A549 (cell line): ENCODE data around the gene HRH1. TPM values are rescaled to one million over a fixed set of nuclear protein-coding genes. Genes with fewer than 3 reads are reported as not detected.

ENCODE experiments used
- ATAC-seq, 2 experiments: fragments of 200-7000 bp in 1 of 2; fragments of >200 bp in 1 of 2; cut with Nextera tagmentation in 1 of 2; cut with Tn5 transposase in 1 of 2; 3 replicates each; pipeline versions ENCODE4 v1.8.0 to v1.9.1; 2018 to 2020; ENCODE audit warnings: mild to moderate bottlenecking in 1 of 2, moderate library complexity in 1 of 2
- CTCF ChIA-PET: fragments of 300-600 bp; sonication (Branson Sonifier 250); formaldehyde crosslinking; extraction: SDS; loops from one replicate; lab custom pipeline; 2021; ENCODE audit warnings: antibody characterized with exemption, inconsistent platforms; lab: Yijun Ruan, JAX
- POLR2A ChIA-PET: fragments of 350-600 bp; formaldehyde crosslinking; extraction: SDS; loops from one replicate; lab custom pipeline; 2021; ENCODE audit warnings: antibody characterized with exemption, inconsistent platforms; lab: Yijun Ruan, JAX
- DNase-seq, 2 experiments: peaks; one replicate each; pipeline versions ENCODE4 v3.0.0 to v3.0.0-alpha.2; 2011 to 2016; ENCODE audit warnings: low read depth in 1 of 2, low spot score in 1 of 2
- FAIRE-seq: peaks from 2 replicates; lab custom pipeline; 2011; peaks lifted over from hg19 to GRCh38; lab: Jason Lieb, UNC
- H3K27ac ChIP-seq, 2 experiments: fragments of >200 bp; sonication (Bioruptor Twin); formaldehyde crosslinking; 3 replicates each; pipeline ENCODE4 v1.5.1; 2016 to 2017
- H3K4me1 ChIP-seq: fragments of >200 bp; sonication (Bioruptor Twin); formaldehyde crosslinking; 3 replicates; pipeline ENCODE4 v1.6.1; 2016
- H3K4me2 ChIP-seq: fragments of >200 bp; sonication (Bioruptor Twin); formaldehyde crosslinking; 3 replicates; pipeline ENCODE4 v1.6.1; 2016
- H3K4me3 ChIP-seq: fragments of >200 bp; sonication (Bioruptor Twin); formaldehyde crosslinking; 3 replicates; pipeline ENCODE4 v1.5.1; 2016
- H3K9me3 ChIP-seq: fragments of >200 bp; sonication (Bioruptor Twin); formaldehyde crosslinking; 3 replicates; pipeline ENCODE4 v1.6.1; 2016
- BHLHE40 ChIP-seq: IDR thresholded peaks from 2 replicates; pipeline ENCODE4 v1.6.1; 2012; ENCODE audit warnings: low read depth, low read length, inconsistent platforms
- CBX2 ChIP-seq: fragments of 200-600 bp; sonication (generic); IDR thresholded peaks from 2 replicates; pipeline ENCODE4 v1.6.1; 2016; ENCODE audit warnings: low read depth, mild to moderate bottlenecking, borderline replicate concordance
- CEBPB ChIP-seq, 2 experiments: fragments of >200 bp in 1 of 2; sonication (Bioruptor Twin) in 1 of 2; formaldehyde crosslinking in 1 of 2; IDR thresholded peaks; 2 replicates each; pipeline ENCODE4 v1.6.1; 2012 to 2016
- CHD2 ChIP-seq: fragments of 150-350 bp; IDR thresholded peaks from 2 replicates; pipeline ENCODE4 v1.6.1; 2014; ENCODE audit warnings: low read length; ENCODE audit not compliant: partially characterized antibody
- CHD4 ChIP-seq: fragments of 200-600 bp; sonication (generic); IDR thresholded peaks from 2 replicates; pipeline ENCODE4 v1.6.1; 2016; ENCODE audit warnings: antibody characterized with exemption, mild to moderate bottlenecking, borderline replicate concordance
- E2F6 ChIP-seq: IDR thresholded peaks from 2 replicates; pipeline ENCODE4 v1.6.1; 2012; ENCODE audit warnings: low read depth, borderline replicate concordance
- EHMT2 ChIP-seq: fragments of 200-600 bp; sonication (generic); IDR thresholded peaks from 2 replicates; pipeline ENCODE4 v1.6.1; 2016; ENCODE audit warnings: antibody characterized with exemption, low read depth, mild to moderate bottlenecking, moderate library complexity
- ELK1 ChIP-seq: fragments of 150-350 bp; IDR thresholded peaks from 2 replicates; pipeline ENCODE4 v1.6.1; 2014; ENCODE audit warnings: low read depth, mild to moderate bottlenecking, low read length
- EP300 ChIP-seq, 2 experiments: fragments of >200 bp; sonication (Bioruptor Twin); formaldehyde crosslinking; IDR thresholded peaks; 2 replicates in 1 of 2; 3 replicates in 1 of 2; pipeline ENCODE4 v1.6.1; 2016 to 2017
- FOSL2 ChIP-seq, 2 experiments: fragments of 450-650 bp in 1 of 2; fragments of >200 bp in 1 of 2; sonication (Bioruptor Twin) in 1 of 2; formaldehyde crosslinking; IDR thresholded peaks; 2 replicates each; pipeline versions ENCODE4 v1.5.0 to v1.6.1; 2016 to 2020; ENCODE audit warnings: mild to moderate bottlenecking in 1 of 2, moderate library complexity in 1 of 2
- FOXS1 ChIP-seq: fragments of 250-450 bp; sonication (Bioruptor Pico); IDR thresholded peaks from 2 replicates; pipeline ENCODE4 v1.5.0; 2020; ENCODE audit warnings: mild to moderate bottlenecking, moderate library complexity
- HDAC2 ChIP-seq: fragments of 200-600 bp; sonication (generic); IDR thresholded peaks from 2 replicates; pipeline ENCODE4 v1.6.1; 2016
- HOXB13 ChIP-seq: fragments of 250-450 bp; sonication (Bioruptor Pico); IDR thresholded peaks from 2 replicates; pipeline ENCODE4 v1.5.0; 2020; ENCODE audit warnings: low read depth, mild to moderate bottlenecking, moderate library complexity
- HOXB5 ChIP-seq: fragments of 250-450 bp; sonication (Bioruptor Pico); IDR thresholded peaks from 2 replicates; pipeline ENCODE4 v1.5.0; 2020; ENCODE audit warnings: mild to moderate bottlenecking, moderate library complexity
- JUNB ChIP-seq: fragments of >200 bp; sonication (Bioruptor Twin); formaldehyde crosslinking; IDR thresholded peaks from 2 replicates; pipeline ENCODE4 v1.6.1; 2016
- NFE2L2 ChIP-seq: fragments of 150-350 bp; conservative IDR thresholded peaks from 2 replicates; pipeline ENCODE4 v1.6.1; 2014; ENCODE audit warnings: low read length
- NPAS2 ChIP-seq: fragments of 250-450 bp; sonication (Bioruptor Pico); IDR thresholded peaks from 2 replicates; pipeline ENCODE4 v1.8.0; 2022; ENCODE audit warnings: mild to moderate bottlenecking, moderate library complexity, borderline replicate concordance
- NR3C1 ChIP-seq: fragments of >200 bp; sonication (Bioruptor Twin); formaldehyde crosslinking; IDR thresholded peaks from 3 replicates; pipeline ENCODE4 v1.6.1; 2017
- PHF8 ChIP-seq: fragments of 200-600 bp; sonication (generic); IDR thresholded peaks from 2 replicates; pipeline ENCODE4 v1.6.1; 2016; ENCODE audit warnings: low read depth, mild to moderate bottlenecking, antibody characterized with exemption, moderate library complexity, borderline replicate concordance
- POLR2A ChIP-seq: IDR thresholded peaks from 2 replicates; pipeline ENCODE4 v1.6.1; 2012; ENCODE audit warnings: mild to moderate bottlenecking, low read length
- POLR2AphosphoS2 ChIP-seq: conservative IDR thresholded peaks from 2 replicates; pipeline ENCODE4 v1.6.1; 2012; ENCODE audit warnings: low read length, improper control_type of control experiment, inconsistent platforms
- RAD21 ChIP-seq, 2 experiments: fragments of >200 bp in 1 of 2; sonication (Bioruptor Twin) in 1 of 2; formaldehyde crosslinking in 1 of 2; IDR thresholded peaks in 1 of 2; conservative IDR thresholded peaks in 1 of 2; 2 replicates in 1 of 2; 3 replicates in 1 of 2; pipeline ENCODE4 v1.6.1; 2012 to 2018; ENCODE audit warnings: inconsistent platforms in 1 of 2
- RCOR1 ChIP-seq: fragments of 150-350 bp; IDR thresholded peaks from 2 replicates; pipeline ENCODE4 v1.6.1; 2014; ENCODE audit warnings: antibody characterized with exemption, low read length, low read depth
- RFX5 ChIP-seq: fragments of 450-650 bp; IDR thresholded peaks from 2 replicates; pipeline ENCODE4 v1.7.1; 2014; ENCODE audit warnings: antibody characterized with exemption, mild to moderate bottlenecking, moderate library complexity
- SMC3 ChIP-seq: fragments of >200 bp; sonication (Bioruptor Twin); formaldehyde crosslinking; IDR thresholded peaks from 3 replicates; pipeline ENCODE4 v1.6.1; 2018; ENCODE audit warnings: inconsistent platforms
- ZSCAN20 ChIP-seq: fragments of 250-450 bp; sonication (Bioruptor Pico); IDR thresholded peaks from 2 replicates; pipeline ENCODE4 v1.8.0; 2022; ENCODE audit warnings: mild to moderate bottlenecking, moderate library complexity
- WGBS: methylation state at CpG from one replicate; pipeline ENCODE4 v1.1.6; 2017; ENCODE audit errors: missing lambda C conversion rate; 5-methylcytosine and 5-hydroxymethylcytosine counted together
- polyA plus RNA-seq, 4 experiments: library from polyadenylated mRNA; depleted of rRNA in 3 of 4; stranded (reverse); fragments of >200 nt; fragmentation: RNase III in 1 of 4; extraction: RNeasy Plus Mini Kit Qiagen cat#74134 plus additional on column Dnase treatment in 1 of 4; gene quantifications; 2 replicates in 3 of 4; 3 replicates in 1 of 4; pipeline ENCODE4 v1.2.3, GENCODE V29; 2011 to 2017
- TF ChIP-seq, protein P1 (sequence below): fragments of 450-650 bp; IDR thresholded peaks from 2 replicates; pipeline ENCODE4 v1.6.1; 2014; ENCODE audit warnings: antibody characterized with exemption
- TF ChIP-seq, protein P2 (sequence below): fragments of >200 bp; sonication (Bioruptor Twin); formaldehyde crosslinking; IDR thresholded peaks from 3 replicates; pipeline ENCODE4 v1.5.1; 2016
- TF ChIP-seq, protein P3 (sequence below): fragments of >200 bp; sonication (Bioruptor Twin); formaldehyde crosslinking; IDR thresholded peaks from 2 replicates; pipeline ENCODE4 v1.6.1; 2016
- TF ChIP-seq, protein P4 (sequence below): fragments of 250-450 bp; sonication (Bioruptor Pico); IDR thresholded peaks from 2 replicates; pipeline ENCODE4 v1.5.0; 2020; ENCODE audit warnings: low read depth, mild to moderate bottlenecking, moderate library complexity

Gene HRH1
- polyA plus RNA-seq, 2 of the 4 experiments (the other 2 are of a cell fraction), result 4.2 TPM

DNA sequence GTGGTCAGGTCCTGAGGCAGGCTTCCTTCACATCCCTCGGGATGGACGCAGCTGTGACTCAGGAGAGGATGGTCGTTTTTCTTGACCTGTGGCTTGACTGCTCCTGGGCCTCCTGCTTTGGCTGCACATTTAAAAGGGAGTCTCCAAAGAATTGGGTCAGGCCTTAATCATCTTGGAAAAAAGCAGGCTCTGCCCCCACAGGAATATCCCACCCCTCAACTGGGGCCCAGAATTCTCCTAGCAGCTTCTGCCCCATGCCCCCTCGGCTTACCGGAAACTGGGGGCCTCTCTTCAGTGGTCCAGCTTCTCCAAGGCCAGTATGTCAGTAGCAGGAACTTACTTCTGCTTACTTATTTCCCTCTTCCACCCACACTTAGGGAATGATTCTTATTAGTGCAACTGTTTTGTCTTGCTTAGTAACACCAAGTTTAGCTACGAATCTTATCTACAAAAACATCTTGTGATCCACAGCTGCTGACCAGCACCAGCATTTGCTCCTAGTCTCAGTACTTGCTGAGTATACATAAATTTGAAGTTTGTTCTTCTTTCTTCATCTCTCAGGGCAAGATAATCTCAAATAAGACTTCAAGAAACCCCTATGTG lies 153.6 kb downstream of the HRH1 start:
- DNase-seq (no peak), FAIRE-seq (no peak), ATAC-seq (no peak)
- 86% methylated on average over 6 of the region's 6 CpGs for WGBS
- no peak overlapping the region for H3K27ac ChIP-seq
- H3K4me2 ChIP-seq, result no peak overlapping the region
- H3K9me3 ChIP-seq, result no peaks in the 10 kb centered on the region
- ChIA-PET POLR2A (interaction anchor here (1.3 kb wide), 1 partner anchor 19 kb away, joined by 4 read pairs; no protein-coding TSS in a partner anchor), CTCF (interaction anchor here (1.2 to 1.8 kb wide), 2 partner anchors 16 to 153 kb away, joined by 3 to 4 read pairs; no protein-coding TSS in a partner anchor)
- H3K4me1 ChIP-seq, result peaks cover 12% of the 10 kb centered on the region
- no peak overlapping the region for H3K4me3 ChIP-seq
- no peak for TF ChIP-seq E2F6
- TF ChIP-seq NFE2L2, result no peak
- no peak for TF ChIP-seq HOXB5
- no peak for TF ChIP-seq RFX5
- no peak for TF ChIP-seq RCOR1
- TF ChIP-seq NR3C1, result no peak
- no peak for TF ChIP-seq POLR2AphosphoS2
- no peak for TF ChIP-seq POLR2A
- no peak for TF ChIP-seq FOSL2 (IDR thresholded peaks at IDR 0.05)
- no peak for TF ChIP-seq FOSL2 (CRISPR knock-in tag; IDR thresholded peaks at IDR 0.05)
- TF ChIP-seq RAD21 (conservative IDR thresholded peaks at IDR 0.05 in 1 of 2, IDR thresholded peaks at IDR 0.05 in 1 of 2), result no peak
- TF ChIP-seq, protein P1, sequence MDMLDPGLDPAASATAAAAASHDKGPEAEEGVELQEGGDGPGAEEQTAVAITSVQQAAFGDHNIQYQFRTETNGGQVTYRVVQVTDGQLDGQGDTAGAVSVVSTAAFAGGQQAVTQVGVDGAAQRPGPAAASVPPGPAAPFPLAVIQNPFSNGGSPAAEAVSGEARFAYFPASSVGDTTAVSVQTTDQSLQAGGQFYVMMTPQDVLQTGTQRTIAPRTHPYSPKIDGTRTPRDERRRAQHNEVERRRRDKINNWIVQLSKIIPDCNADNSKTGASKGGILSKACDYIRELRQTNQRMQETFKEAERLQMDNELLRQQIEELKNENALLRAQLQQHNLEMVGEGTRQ, result no peak
- no peak for TF ChIP-seq FOXS1 (CRISPR knock-in tag)
- TF ChIP-seq EHMT2, result no peak
- TF ChIP-seq NPAS2 (CRISPR knock-in tag), result no peak
- no peak for TF ChIP-seq CBX2
- TF ChIP-seq BHLHE40, result no peak
- TF ChIP-seq, protein P2, sequence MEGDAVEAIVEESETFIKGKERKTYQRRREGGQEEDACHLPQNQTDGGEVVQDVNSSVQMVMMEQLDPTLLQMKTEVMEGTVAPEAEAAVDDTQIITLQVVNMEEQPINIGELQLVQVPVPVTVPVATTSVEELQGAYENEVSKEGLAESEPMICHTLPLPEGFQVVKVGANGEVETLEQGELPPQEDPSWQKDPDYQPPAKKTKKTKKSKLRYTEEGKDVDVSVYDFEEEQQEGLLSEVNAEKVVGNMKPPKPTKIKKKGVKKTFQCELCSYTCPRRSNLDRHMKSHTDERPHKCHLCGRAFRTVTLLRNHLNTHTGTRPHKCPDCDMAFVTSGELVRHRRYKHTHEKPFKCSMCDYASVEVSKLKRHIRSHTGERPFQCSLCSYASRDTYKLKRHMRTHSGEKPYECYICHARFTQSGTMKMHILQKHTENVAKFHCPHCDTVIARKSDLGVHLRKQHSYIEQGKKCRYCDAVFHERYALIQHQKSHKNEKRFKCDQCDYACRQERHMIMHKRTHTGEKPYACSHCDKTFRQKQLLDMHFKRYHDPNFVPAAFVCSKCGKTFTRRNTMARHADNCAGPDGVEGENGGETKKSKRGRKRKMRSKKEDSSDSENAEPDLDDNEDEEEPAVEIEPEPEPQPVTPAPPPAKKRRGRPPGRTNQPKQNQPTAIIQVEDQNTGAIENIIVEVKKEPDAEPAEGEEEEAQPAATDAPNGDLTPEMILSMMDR, result no peak

DNA sequence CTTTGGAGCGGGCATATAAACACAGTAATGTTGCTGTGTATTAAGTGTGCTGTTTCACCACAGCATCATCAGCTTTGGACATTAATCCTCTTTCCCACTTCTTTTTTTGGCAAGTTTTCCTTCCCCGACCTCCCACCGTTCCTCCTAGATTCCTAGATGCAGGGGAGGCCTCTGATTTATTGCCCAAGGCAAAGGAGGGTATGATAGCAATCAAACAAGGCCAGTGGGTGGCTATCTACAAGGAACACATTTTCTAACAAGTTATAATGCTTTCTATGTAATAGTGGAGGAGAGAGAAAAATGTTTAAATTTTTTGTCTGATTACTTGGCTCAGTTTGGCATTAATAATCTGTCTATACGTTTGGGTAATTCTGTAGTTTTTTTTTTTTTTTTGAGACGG lies 156.0 kb downstream of the HRH1 start:
- H3K9me3 ChIP-seq, result no peaks in the 10 kb centered on the region
- peaks cover 4% of the 10 kb centered on the region for H3K4me1 ChIP-seq
- H3K4me3 ChIP-seq, result no peak overlapping the region
- no peak for TF ChIP-seq JUNB
- TF ChIP-seq HOXB13 (CRISPR knock-in tag), result no peak
- no peak for TF ChIP-seq HDAC2
- TF ChIP-seq, protein P3, sequence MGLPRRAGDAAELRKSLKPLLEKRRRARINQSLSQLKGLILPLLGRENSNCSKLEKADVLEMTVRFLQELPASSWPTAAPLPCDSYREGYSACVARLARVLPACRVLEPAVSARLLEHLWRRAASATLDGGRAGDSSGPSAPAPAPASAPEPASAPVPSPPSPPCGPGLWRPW, result no peak
- TF ChIP-seq ZSCAN20 (CRISPR knock-in tag), result no peak
- no peak for TF ChIP-seq NPAS2 (CRISPR knock-in tag)
- TF ChIP-seq SMC3, result no peak
- TF ChIP-seq EHMT2, result no peak
- no peak for TF ChIP-seq ELK1
- TF ChIP-seq, protein P2, result no peak
- no peak for TF ChIP-seq EP300 (IDR thresholded peaks at IDR 0.05)
- TF ChIP-seq, protein P4, sequence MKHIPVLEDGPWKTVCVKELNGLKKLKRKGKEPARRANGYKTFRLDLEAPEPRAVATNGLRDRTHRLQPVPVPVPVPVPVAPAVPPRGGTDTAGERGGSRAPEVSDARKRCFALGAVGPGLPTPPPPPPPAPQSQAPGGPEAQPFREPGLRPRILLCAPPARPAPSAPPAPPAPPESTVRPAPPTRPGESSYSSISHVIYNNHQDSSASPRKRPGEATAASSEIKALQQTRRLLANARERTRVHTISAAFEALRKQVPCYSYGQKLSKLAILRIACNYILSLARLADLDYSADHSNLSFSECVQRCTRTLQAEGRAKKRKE (CRISPR knock-in tag), result no peak
- TF ChIP-seq CHD2, result no peak
- TF ChIP-seq PHF8, result no peak
- TF ChIP-seq CEBPB (IDR thresholded peaks at IDR 0.05), result no peak
- TF ChIP-seq CHD4, result no peak
- 87% methylated on average over 5 of the region's 5 CpGs for WGBS
- FAIRE-seq (no peak), DNase-seq (no peak), ATAC-seq (no peak)
- H3K27ac ChIP-seq, result no peak overlapping the region
- POLR2A ChIA-PET, result no interaction called here
- CTCF ChIA-PET, result interaction anchor here (0.7 kb wide), 1 partner anchor 229 kb away, joined by 3 read pairs; no protein-coding TSS in a partner anchor
- H3K4me2 ChIP-seq, result no peak overlapping the region
